Fibroblast of pulmonary artery (primary cell): ENCODE data around the gene HHIPL1.

Experiments
- DNase-seq: peaks from one replicate; pipeline ENCODE4 v3.0.0-alpha.2; 2010; ENCODE audit warnings: low read depth
- H3K4me3 ChIP-seq: replicated peaks from 2 replicates; pipeline ENCODE4 v1.5.1; 2011; ENCODE audit warnings: low read depth, mild to moderate bottlenecking, control low read depth, low read length, moderate library complexity
- TF ChIP-seq, protein P1 (sequence below): IDR thresholded peaks from 2 replicates; pipeline ENCODE4 v1.5.1; 2011; ENCODE audit warnings: mild to moderate bottlenecking, control low read depth, low read length, inconsistent platforms; ENCODE audit errors: missing control alignments

The HHIPL1 gene

DNA sequence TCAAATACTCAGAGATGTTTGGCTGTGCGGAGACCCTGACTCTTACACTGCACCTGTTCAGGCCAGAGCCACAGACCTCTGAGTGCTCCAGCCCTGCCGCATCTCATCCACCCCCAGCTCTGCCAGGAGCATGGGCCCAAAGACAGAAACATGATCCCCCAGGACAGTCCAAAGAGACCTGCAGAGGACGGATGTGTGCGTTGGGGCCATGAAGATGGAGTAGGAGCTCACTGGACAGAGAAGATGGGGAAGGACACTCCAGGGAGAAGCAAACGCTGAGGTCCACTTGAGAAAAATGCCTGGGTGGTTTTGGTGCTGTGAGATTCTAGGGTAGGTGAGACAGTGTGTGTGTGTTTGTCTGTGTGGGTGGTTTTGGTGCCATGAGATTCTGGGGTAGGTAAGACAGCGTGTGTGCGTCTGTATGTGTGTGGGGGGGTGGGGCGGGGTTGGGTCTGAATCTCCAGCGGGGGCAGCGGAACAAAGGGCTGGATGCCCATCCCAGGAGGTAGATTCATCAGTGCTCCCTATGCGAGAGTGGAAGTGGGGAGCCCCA lies 818 bp upstream of the HHIPL1 start:
- DNase-seq = no peak
- TF ChIP-seq, protein P1, sequence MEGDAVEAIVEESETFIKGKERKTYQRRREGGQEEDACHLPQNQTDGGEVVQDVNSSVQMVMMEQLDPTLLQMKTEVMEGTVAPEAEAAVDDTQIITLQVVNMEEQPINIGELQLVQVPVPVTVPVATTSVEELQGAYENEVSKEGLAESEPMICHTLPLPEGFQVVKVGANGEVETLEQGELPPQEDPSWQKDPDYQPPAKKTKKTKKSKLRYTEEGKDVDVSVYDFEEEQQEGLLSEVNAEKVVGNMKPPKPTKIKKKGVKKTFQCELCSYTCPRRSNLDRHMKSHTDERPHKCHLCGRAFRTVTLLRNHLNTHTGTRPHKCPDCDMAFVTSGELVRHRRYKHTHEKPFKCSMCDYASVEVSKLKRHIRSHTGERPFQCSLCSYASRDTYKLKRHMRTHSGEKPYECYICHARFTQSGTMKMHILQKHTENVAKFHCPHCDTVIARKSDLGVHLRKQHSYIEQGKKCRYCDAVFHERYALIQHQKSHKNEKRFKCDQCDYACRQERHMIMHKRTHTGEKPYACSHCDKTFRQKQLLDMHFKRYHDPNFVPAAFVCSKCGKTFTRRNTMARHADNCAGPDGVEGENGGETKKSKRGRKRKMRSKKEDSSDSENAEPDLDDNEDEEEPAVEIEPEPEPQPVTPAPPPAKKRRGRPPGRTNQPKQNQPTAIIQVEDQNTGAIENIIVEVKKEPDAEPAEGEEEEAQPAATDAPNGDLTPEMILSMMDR = no peak
- no peak overlapping the region for H3K4me3 ChIP-seq

DNA sequence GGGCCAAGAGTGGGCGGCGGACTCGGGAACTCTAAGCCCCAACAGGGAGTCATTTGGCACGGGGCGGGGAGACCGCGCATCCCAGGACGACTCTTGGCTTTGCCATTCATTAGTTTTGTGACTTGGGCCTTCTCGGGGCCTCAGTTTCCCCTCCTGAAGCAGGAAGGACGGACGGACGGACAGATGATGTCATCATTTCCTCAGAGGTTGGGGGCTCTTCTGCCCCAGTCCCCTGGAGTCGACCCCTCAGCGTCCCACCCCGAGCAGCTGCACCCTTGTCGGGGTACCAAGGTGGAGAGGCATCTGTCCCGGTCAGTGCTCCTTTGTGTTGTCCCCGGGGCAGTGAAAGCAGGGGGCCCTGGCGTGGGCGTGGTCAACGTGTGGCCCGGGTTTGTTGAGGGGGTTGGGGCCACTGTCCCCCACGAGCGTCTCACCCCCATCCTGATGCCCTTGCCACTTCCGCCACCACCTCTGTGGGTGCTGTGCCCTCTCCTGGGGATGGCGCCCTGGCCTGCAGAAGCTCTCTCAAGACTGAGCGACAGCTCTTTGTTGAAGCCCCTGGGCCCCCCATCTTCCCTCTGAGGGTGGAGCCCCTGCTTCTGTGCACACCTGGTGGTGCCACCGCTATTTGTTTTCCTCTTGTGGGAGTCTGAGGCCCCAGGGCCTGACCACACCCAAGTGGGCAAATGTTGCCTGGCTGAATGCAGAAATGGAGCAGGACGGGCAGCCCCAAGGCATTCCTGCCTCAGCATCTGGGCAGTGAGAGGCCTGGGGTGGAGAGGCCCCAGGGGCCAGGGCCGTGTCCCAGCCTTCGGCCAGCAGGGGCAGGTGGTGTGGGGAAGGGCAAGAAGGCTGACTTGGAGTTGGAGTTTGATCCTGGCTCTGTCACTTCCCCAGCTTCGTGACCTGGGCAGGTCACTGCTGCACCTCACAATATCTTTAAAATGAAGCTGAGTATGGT lies 896 bp downstream of the HHIPL1 start:
- no peak for DNase-seq
- TF ChIP-seq, protein P1 = no peak
- peak overlapping the region; percentile 27 for H3K4me3 ChIP-seq

DNA sequence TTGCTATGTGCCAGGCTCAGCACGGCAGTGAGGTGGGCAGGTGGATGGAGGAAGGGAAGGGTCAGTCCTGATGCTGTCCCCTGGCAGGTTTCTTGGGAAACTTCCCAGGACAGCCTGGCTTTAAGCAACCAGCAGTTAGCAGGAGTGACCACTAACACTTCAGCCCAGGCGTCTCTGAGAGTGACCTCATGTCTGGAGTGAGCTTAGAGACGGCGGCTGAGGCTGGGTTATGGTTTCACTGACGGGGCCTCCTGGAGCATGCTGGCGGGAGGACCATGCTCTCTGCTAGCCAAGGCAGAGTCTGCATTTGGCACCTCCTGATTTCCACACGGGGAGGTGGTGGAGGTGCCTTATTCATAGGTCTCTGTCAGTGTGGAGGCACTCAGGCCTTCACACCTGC lies 2.5 kb downstream of the HHIPL1 start:
- TF ChIP-seq, protein P1 = no peak
- no peak overlapping the region for H3K4me3 ChIP-seq
- no peak for DNase-seq

- H3K4me3 ChIP-seq = no peak overlapping the region
- TF ChIP-seq, protein P1 = no peak
- DNase-seq = no peak
Measured at GRCh38 chr14:99648027-99648784, 3.3 kb downstream of the HHIPL1 start.

DNA sequence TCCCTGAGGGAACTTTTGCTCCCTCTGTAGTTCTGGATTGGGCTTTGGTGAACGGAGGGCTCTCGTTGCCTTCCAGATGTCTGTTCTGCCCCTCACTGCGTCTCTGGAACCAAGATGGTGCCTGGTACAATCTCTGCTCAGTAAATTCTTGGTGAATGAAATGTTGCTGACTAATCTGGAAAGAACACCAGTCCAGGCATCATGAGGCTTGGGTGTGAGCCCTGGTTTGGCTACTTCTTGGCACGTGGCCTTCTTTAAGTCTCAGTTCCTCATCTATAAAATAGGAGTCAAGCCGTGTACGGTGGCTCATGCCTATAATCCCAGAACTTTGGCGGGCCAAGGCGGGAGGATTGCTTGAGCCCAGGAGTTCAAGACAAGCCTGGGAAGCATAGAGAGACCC lies 4.3 kb downstream of the HHIPL1 start:
- H3K4me3 ChIP-seq = no peak overlapping the region
- peak; percentile 36 for DNase-seq
- TF ChIP-seq, protein P1 = no peak

GRCh38 chr14:99649643-99650042 lies 4.7 kb downstream of the HHIPL1 start:
- no peak for DNase-seq
- TF ChIP-seq, protein P1 = no peak
- H3K4me3 ChIP-seq = no peak overlapping the region
